ENCODE results near the gene CELF4.

DNA sequence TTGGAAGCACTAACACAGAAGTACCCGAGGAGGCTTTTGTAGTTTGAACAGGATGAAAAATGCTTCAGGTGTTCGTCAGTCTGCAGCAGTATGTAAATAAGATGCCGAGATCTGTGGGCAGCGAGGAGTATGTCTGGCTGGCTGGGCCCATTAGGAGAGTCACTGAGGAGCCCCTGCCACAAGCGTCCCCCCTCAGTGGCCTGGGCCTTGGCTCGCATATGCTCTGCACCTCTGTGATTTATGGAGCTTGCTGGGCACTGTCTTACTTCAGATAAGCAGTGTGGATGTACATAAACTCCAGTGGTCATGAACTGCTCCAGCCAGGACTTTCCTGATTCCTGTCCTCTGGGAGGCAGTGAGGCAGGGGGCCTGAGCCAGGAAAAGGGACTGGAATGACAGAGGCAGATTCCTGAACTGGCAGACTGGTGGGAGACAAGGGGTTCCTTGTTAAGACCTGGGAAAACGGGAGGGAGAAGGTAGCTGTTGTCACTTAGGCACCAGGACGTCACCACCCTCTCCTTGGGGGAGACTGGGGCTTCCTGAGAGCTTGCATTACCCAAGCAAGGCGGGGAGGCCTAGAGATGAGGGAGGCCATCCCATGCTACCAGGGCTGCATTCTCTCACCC is 46.0 kb downstream of the CELF4 start:
- TF ChIP-seq POLR2A (IDR thresholded peaks at IDR 0.05), result no peak
- TF ChIP-seq, protein P1, sequence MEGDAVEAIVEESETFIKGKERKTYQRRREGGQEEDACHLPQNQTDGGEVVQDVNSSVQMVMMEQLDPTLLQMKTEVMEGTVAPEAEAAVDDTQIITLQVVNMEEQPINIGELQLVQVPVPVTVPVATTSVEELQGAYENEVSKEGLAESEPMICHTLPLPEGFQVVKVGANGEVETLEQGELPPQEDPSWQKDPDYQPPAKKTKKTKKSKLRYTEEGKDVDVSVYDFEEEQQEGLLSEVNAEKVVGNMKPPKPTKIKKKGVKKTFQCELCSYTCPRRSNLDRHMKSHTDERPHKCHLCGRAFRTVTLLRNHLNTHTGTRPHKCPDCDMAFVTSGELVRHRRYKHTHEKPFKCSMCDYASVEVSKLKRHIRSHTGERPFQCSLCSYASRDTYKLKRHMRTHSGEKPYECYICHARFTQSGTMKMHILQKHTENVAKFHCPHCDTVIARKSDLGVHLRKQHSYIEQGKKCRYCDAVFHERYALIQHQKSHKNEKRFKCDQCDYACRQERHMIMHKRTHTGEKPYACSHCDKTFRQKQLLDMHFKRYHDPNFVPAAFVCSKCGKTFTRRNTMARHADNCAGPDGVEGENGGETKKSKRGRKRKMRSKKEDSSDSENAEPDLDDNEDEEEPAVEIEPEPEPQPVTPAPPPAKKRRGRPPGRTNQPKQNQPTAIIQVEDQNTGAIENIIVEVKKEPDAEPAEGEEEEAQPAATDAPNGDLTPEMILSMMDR (IDR thresholded peaks at IDR 0.05), result no peak
